Stimulated activated naive CD8-positive, alpha-beta T cell treated with anti-CD3 and anti-CD28 coated beads, Interleukin-15, Interleukin-2, amounts not matched to agents 100 U/mL and 50 U/mL, for 24 hours (primary cell): ENCODE results near the gene HSPG2.
"Not testable (repeated sequence)": the region's sequence is repeated elsewhere in the genome, so short reads cannot be mapped to it uniquely, and the experiment has no call there.

ENCODE experiments used
- ATAC-seq: fragments of 150-1000 bp; cut with Tn5 transposase; one replicate; pipeline ENCODE4 v1.10.0; 2021
- DNase-seq: peaks from one replicate; pipeline ENCODE4 v3.0.0; 2021

The HSPG2 gene

DNA sequence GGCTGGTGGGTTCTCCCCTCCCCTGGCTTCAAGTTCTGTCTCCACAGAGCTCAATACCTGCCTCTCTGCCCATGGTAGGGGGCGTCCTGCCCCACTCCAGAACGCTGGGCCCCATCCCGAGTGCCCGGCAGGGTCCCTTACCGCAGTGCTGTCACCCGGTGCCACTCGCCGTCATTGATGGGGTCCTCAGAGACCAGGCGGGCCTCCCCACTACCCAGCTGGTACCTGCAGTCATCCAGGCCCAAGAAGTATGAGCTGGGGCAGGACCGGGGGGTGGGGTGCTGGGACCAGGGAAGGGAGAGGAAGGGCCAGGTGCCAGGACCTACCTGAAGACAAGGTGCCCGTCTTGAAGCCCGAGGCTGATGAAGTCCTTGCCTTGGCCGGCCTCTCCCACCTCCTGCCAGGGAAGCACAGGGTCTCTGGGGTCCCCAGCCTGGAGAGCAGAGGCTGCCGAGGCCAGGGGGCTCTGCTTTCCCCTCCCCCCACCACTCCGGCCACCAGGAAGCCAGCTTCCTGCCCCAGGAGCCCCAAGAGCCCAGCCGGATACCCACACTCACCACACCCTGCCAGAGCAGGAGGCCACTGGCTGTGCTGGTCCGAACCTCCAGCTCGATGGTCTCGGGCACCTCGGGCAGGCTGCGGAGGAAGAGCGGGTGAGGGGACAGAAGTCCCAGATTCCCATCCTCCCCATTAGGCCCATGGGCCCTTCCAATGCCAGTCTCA is 113.0 kb downstream of the HSPG2 start:
- ATAC-seq: no peak

DNA sequence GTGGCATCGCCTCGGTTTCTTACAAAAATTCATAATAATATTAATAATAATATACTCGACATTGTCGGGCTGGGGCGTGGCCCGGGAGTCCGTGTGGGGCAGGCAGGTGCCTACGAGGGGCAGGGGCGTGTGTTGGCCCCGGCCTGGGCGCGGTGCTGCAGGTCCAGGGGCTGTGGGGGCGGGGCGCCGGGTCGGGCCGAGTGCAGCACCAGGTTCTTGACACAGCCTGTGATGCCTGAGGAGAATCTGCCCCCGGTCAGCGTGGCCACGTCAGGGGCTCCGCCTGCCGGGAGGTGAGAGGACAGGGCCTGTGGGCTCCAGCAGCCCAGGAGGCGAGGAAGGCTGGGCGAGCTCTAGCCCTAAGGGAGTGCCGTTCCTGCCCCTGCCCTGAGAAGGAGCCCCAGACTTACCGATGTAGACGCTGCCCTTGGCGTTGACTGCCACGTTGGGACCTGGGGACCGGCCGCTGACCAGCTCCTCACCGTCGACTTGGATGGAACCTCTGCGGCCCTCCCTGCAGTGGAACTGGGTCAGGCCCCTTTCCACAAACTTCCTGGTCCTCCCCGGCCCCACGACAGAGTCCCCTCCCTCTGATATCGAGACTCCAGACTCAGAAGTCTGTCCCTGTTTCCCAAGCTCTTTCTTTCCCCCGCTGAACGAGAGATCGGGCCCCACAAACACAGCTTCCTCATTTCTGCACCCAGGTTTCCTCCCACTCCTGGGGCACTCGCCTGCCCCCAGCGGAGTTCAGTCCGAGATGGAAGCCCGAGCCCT is 113.7 kb downstream of the HSPG2 start:
- DNase-seq (no peak), ATAC-seq (no peak)

More for the DNA sequence above, 113.0 kb downstream of the HSPG2 start:
- no peak for DNase-seq

DNA sequence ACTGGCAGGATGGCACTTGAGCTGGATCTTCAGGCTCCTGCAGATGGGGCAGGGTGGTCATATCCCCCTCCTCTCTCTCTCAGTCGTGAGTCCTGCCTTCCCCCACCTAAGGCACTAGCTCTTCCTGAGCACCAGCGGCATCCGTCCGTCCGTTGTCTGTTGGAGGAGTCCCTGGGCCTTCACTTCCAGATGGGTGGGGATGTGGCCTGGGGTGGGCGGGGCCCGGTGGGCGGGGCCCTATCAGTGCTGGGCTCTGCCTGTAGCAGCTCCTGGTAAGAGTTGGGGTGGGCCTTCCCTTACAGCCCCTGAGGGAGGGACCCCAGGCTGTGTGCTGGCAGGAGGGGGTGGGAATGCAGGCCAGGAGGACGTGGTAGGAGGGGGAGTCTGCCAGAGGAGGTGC is 114.8 kb downstream of the HSPG2 start:
- no peak for ATAC-seq
- no peak for DNase-seq

DNA sequence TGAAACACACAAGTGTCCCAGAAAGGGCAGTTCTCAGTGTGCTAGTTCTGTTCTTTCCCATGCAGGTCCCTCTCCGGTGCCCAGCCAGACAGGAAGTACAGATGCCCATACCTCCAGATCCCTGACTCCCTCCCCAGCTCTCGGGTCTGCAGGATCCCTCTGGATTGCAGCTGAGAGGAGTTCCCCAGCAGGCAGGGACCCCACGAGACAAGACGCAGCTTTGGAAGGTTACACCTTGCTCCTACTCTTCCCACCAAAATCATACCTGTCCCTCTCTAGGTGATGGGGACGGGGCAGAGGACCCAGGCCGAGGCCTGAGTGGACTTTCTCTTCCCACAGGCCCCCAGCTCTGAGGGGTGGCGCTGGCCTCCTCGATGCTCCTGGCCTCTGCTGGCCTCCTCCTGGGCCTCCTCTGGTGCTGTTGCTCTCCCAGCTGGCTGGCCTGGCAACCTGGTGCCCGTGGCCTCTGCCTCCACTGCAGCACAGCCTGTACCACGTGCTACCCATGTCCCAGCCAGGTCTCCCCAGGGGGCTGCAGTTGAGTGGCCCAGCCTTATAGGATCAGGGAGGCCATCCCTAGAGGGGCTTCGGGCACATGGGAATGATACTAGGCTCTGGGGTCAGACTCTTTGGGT is 115.6 kb downstream of the HSPG2 start:
- DNase-seq: no peak
- peak; percentile 19 for ATAC-seq

DNA sequence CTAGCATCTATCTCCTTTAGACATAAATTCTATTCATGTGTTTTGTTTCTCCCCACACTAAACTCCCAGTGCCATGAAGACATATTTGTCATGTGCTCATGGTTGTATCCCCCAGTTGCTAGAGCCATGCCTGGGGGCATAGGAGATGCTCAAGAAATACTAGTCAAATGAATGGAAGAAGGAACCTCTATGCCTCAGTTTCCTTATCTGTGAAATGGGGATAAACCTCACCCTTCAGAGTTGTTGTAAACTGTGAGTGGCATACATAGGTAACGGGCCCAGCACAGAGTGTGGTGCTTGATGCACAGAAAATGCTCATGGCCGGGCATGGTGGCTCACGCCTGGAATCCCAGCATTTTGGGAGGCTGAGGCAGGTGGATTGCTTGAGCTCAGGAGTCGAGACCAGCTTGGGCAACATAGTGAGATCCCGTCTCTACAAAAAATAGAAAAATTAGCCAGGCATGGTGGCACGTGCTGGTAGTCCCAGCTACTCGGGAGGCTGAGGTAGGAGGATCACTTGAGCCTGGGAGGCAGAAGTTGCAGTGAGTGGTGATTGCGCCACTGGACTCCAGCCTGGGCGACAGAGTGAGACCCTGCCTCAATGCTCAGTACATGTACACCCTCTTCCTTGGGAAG is 116.4 kb downstream of the HSPG2 start:
- DNase-seq (no peak), ATAC-seq (no peak)

DNA sequence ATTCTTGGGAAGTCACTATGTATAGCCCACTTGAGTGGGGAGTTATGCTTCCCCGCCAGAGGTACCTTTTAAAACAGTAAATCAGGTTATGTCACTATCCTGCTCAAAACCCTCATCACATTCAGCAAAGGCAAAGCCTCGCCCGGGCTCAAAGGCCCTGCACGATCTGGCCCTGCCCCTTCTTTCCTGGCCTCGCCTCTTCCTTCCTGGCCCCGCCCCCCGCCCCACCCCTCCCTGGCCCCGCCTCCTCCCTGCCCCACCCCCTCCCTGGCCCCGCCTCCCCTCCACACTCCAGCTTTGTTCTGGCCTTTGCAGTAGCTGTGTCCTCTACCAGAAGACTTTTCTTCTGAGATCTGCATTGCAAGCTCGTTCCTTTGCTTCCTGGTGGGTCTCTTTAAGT is 118.5 kb downstream of the HSPG2 start:
- DNase-seq (peak; percentile 39), ATAC-seq (no peak)

DNA sequence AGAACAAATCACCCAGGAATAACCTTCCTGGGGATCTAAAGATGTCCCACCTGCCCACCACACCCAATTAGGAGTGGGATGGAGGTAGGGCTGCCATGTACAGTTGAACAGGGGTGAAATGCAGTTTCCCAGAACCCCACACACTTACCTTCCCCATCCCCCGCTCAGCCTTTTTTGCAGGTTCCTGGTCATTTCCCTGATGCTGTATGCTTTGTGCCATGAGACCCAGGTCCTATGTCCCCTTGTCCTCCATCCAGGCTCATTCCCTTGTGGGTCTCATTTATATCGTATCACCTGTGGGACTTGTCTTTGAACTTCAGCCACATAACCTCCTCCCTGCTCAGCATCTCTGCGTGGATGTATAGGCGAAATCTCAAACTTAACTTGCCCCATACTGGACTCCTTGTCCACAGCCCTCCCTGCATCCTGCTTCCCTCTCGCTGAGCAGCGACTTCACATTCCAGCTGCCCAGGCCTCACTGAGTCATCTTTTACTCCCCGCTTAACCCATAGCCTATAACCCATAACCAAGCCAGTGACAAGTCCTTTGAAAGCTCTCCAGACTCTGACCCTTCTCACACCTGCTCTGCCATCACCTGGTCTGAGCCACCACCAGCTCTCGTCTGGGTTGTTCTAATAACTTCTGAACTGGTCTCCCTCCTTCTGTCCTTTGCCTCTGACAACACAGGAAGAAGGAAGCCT is 120.4 kb downstream of the HSPG2 start:
- no peak for DNase-seq
- no peak for ATAC-seq

DNA sequence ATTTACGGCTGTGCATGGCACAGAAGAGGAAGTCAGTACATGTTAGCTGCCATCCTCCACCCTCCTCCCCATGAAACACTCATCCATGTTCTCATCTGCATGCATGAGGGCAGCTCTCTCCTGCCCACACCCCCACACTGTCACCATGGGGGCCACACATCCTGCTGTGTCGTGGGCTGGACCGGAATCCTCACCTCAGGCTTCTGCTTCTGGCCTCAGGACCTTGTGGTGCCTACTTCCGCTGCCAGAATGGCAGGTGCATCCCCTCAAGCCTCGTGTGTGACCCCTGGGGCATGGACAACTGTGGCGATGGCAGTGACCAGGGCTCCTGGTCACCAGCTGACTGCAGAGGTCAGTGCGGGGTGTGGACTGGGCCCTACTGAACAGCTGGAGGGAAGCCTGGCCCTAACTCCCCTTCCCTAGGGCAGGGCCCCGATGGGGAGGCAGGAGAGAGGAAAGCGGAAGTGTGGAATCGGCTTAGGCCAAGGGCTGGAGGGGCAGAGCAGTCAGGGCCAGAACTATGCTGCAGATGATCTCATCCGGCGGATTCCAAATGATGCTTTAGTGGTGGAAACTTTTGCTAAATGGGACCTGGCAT is 121.3 kb downstream of the HSPG2 start:
- no peak for ATAC-seq
- no peak for DNase-seq

DNA sequence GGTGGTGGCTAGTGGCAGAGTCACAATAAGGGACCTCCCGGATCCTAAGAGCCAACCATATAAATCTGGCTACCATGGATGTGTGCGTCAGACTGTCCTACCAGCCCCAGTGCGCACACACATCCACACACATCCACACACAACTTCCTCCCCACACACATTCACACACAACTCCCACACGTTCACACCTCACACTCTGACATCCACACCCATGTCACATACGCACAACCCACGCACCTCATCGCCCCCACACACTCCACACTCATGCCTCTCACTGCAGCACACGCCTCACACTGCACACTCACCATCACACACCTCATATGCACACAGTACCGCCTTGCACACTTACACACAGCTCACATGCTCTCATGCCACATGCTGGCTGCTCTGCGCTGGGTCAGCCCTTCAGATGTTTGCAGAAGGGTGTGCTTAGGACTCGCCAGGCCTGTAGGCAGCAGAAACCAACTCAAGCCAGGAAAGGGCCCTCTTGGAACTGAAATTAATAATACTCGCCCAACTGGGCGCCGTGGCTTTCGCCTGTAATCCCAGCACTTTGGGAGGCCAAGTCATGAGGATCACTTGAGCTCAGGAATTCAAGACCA is 122.0 kb downstream of the HSPG2 start:
- DNase-seq: no peak
- ATAC-seq: no peak

DNA sequence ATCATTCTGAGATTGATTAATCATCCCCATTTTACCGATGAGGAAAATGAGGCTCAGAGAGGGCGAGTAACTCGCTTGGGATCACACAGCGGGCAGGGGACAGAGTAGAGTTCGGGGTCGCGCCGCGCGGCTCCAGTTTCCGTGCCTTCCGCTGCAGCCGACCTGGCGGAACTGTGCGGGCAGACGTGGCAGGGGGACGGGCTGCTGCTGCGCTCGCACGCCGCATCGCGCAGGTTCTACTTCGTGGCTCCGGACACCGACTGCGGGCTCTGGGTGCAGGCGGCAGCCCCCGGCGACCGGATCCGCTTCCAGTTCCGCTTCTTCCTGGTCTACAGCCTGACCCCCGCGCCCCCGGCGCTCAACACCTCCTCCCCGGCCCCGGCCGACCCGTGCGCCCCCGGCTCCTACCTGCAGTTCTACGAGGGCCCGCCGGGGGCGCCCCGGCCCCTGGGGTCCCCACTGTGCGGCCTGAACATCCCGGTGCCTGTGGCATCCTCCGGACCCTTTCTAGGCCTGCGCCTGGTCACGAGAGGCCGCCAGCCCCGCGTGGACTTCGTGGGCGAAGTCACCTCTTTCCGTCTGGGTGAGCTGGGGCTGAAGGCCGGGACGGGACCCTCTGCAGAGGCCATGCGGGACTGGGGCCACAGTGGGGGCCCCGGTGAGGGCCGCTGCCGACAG is 122.7 kb downstream of the HSPG2 start:
- ATAC-seq (peak; percentile 59), DNase-seq (peak; percentile 44)

DNA sequence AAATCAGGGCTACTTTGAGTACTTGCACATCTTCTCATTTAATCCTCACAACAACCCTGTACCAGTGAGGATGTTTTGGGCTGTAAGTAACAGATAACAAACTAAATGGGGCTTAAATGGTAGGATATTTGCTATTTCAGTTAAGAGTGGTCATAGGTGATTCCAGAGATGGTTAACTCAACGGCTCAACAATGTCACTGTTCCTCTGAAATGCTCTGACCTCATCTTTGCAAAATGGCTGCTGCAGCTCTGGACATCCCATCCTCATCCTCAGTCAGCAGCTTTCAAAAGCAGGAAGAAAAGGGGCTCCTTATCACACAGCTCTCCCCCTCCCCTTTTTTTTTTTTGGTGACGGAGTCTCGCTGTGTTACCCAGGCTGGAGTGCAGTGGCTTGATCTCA is 123.6 kb downstream of the HSPG2 start:
- DNase-seq: no peak
- ATAC-seq: no peak

DNA sequence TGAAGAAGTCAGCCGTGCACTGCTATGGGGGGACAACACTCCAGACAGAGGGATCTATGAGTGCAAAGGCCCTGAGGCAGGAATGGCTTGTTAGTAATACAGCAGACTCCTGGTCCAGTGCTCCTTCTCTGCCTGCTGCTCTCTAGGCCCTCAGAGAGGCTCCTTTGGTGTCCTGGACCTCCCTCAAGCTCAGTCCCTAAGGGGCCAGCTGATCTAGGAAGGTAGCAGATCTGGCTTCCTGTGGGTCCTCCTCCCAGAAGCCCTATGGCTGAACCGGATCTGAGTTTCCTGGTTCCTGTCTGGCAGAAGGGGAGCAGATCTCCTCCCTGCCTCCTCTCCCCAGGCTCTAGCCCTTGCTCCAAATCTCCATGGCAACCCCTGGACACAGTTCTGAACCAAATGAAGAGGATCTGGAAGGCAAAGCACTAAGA is 125.2 kb downstream of the HSPG2 start, which contains the start of gene LDLRAD2:
LDLRAD2 (plus strand) TSS at position 391 of the 431 bp plus-strand sequence. CDS start 187 bp downstream, outside the sequence.
- ATAC-seq: no peak
- no peak for DNase-seq

DNA sequence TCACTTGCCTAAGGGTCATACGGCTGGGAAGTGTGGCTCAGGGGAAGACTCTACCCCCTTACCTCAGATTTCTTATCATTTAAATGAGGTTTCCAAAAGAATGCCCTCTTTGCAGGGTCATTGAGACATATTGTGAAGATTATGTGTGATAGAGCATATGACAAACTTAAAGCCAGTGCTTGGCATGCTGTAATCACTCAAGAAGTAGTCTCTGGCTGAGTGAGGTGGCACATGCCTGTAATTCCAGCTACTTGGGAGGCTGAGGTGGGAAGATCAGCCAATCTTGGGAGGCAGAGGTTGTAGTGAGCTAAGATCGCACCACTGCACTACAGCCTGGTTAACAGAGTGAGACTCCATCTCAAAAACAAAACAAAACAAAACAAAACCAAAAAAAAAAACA is 132.6 kb downstream of the HSPG2 start:
- ATAC-seq: no peak
- DNase-seq: no peak

DNA sequence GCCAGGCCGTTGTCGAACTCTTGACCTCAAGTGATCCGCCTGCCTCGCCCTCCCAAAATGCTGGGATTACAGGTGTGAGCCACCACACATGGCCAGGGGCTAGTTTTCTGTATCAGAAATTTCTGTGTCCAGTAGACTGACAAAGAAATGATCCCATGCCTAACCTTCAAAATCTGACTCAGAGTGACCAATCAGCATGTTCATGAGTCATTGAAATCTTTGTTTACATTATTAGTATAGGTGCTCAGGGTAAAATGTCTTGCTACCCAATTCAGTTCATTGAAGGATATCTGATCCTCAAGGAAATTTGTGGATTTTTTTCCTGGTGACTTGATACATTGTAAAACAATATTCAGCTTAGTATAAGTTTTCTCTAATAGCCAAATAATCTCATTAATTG is 136.0 kb downstream of the HSPG2 start:
- ATAC-seq (no peak), DNase-seq (no peak)

DNA sequence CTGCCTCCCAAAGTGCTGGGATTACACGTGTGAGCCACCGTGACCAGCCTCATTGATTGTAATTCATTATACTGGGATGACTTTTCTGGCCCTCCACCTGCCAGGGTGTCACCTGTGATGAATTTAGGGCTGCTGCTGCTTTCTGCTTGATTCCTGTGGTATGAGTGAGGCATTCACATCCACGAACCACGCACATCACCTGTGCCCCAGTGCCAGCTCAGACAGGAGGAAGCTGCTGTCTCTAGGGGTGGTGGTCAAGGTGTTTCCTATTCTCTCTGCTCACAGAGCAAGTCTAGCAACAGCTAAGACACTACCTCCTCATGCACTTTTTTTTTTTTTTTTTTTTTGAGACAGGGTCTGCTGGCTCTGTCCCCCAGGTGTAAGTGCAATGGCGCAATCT is 137.4 kb downstream of the HSPG2 start:
- DNase-seq (no peak), ATAC-seq (no peak)

DNA sequence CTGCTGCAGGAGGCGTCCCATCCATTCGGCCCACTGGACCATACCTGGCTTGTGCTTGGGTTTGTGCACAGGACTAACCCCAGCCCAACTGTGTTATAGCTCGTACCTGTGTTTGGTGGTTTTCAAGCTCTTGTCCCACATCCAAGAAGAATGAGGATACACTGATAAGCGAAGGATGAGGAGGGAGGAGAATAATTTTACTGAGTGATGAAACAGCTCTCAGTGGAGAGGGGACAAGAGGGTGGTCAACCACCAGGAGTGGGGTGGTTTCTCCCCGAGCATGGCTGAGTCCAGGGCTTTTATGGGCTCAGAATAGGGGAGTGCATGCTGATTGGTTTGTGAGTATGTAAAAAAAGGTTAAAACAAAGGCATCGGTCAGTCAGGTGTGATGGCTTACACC is 142.0 kb downstream of the HSPG2 start:
- DNase-seq (no peak), ATAC-seq (no peak)

DNA sequence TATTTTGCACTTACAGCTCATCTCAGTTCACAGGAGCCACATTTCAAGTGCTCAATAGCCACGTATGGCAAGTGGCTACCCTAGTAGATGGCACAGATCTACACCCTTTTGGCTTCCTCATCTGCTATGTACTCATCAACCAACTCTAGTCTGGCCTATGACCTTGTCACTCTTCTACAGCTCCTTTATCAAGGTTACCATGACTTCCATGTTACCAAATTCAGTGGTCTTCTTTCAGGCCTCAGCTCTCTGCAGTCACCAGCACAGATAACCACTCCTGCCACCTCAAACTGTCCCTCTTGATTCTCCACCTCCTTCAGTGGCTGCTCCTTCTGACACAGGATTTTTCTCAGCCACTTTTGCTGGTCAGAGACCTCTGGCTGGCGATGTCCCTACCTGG is 142.5 kb downstream of the HSPG2 start:
- ATAC-seq: no peak
- no peak for DNase-seq

DNA sequence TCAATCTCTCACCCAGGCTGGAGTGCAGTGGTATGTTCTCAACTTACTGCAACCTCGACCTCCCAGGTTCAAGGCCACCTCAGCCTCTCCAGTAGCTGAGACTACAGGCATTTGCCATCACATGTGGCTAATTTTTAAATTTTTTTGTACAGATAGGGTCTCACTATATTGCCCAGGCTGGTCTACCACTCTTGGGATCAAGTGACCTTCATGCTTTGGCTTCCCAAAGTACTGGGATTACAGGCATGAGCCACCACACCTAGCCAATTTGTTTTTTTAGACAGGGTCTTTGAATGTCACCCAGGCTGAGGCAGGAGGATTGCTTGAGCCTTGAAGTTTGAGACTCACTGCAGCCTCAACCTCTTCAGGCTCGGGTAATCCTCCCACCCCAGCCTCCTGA is 144.0 kb downstream of the HSPG2 start:
- DNase-seq (no peak), ATAC-seq (no peak)

DNA sequence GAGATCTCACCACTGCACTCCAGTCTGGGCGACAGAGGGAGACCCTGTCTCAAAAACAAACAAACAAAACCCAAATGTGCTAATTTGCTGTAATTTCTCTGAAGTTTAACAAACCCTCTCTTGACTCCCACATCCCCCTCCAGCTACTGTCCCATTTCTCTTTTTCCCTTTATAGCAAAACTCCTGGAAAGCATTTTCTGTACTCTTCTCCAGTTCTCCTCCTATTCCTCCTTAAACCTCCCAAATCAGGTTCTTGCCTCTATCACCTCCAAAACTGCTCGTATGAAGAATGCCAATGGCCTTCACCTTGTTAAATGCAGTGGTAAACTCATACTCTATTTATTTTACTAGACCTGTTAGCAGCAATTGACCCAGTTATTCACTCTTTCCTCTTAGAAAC is 150.5 kb downstream of the HSPG2 start:
- no peak for DNase-seq
- ATAC-seq: no peak

DNA sequence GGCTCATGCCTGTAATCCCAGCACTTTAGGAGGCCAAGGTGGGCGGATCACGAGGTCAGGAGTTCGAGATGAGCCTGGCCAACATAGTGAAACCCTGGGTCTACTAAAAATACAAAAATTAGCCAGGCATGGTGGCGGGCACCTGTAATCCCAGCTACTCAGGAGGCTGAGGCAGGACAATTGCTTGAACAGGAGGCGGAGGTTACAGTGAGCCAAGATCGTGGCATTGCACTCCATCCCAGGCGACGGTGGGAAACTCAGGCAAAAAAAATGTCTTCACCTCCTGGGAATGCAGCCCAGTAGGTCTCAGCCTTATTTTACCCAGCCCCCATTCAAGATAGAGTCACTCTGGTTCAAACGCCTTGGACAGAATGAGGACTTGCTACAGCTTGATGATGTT is 151.3 kb downstream of the HSPG2 start:
- not testable (repeated sequence) for DNase-seq, ATAC-seq
